Measurements from ENCODE around the gene DMD. TPM values are rescaled to one million over a fixed set of nuclear protein-coding genes. Genes with fewer than 3 reads are reported as not detected.

Gene DMD
- total RNA-seq, 1 donor from 2014 or later, result 22.2 TPM

DNA sequence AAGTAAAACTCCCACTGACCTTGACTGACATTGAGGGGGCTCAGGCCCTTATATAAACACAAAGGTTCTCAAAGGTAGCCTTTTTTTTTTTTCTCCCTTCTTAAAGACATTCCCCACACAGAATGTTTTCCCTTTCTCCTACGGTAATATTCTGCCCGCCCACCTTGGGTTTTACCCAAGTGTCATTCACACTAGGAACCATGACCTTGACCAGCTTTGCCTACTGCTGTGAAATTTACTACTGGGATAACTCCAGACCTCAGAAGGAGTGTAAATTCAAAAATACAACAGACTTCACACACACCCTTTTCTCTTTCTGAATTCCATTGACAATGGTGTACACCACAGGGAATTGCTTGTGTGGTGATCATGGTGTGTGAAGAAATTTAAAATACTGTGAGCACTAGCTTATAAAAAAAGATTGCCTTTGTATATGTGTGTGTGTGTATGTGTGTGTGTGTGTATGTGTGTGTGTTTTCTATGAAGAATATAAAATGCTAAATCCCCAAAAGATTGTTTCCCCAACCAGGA is 1550.0 kb downstream of the DMD start:
- Histone ChIP-seq H3K79me2 (ENCODE audit: insufficient read depth, low read length) (no peaks in the 10 kb centered on the region), H3K27me3 (ENCODE audit: insufficient read depth, low read length) (no peaks in the 10 kb centered on the region), H3K4me2 (ENCODE audit: low read length) (no peak overlapping the region), H3K4me3 (ENCODE audit: insufficient read depth, low read depth, low read length) (no peak overlapping the region), H2AFZ (ENCODE audit: low read depth, low read length) (no peak overlapping the region), H3K27ac (ENCODE audit: low read depth, low read length) (no peak overlapping the region), H3K36me3 (ENCODE audit: insufficient read depth, low read length) (no peaks in the 10 kb centered on the region), H3K4me1 (ENCODE audit: insufficient read depth, low read length) (no peaks in the 10 kb centered on the region), H3K9me3 (ENCODE audit: insufficient read depth, low read depth, low read length) (no peaks in the 10 kb centered on the region), H4K20me1 (ENCODE audit: insufficient read depth, low read length) (no peaks in the 10 kb centered on the region), H3K9ac (ENCODE audit: low read length) (no peak overlapping the region)
- Mint-ChIP-seq H3K27me3 (ENCODE audit: low read depth, unreplicated experiment) (no peaks in the 10 kb centered on the region), H3K27ac (ENCODE audit: unreplicated experiment) (no peak overlapping the region), H3K36me3 (ENCODE audit: low read depth, unreplicated experiment) (no peaks in the 10 kb centered on the region), H3K4me3 (ENCODE audit: unreplicated experiment) (no peak overlapping the region), H3K9me3 (ENCODE audit: unreplicated experiment) (no peaks in the 10 kb centered on the region), H3K4me1 (ENCODE audit: low read depth, unreplicated experiment) (no peaks in the 10 kb centered on the region)
- TF ChIP-seq EZH2 (IDR thresholded peaks at IDR 0.05; ENCODE audit: insufficient read depth, low read length), result no peak
- TF ChIP-seq, protein P1, sequence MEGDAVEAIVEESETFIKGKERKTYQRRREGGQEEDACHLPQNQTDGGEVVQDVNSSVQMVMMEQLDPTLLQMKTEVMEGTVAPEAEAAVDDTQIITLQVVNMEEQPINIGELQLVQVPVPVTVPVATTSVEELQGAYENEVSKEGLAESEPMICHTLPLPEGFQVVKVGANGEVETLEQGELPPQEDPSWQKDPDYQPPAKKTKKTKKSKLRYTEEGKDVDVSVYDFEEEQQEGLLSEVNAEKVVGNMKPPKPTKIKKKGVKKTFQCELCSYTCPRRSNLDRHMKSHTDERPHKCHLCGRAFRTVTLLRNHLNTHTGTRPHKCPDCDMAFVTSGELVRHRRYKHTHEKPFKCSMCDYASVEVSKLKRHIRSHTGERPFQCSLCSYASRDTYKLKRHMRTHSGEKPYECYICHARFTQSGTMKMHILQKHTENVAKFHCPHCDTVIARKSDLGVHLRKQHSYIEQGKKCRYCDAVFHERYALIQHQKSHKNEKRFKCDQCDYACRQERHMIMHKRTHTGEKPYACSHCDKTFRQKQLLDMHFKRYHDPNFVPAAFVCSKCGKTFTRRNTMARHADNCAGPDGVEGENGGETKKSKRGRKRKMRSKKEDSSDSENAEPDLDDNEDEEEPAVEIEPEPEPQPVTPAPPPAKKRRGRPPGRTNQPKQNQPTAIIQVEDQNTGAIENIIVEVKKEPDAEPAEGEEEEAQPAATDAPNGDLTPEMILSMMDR (IDR thresholded peaks at IDR 0.05; ENCODE audit: insufficient read depth, low read depth, low read length), result no peak
- DNase-seq (ENCODE audit: low read depth) (no peak), FAIRE-seq (no peak)

DNA sequence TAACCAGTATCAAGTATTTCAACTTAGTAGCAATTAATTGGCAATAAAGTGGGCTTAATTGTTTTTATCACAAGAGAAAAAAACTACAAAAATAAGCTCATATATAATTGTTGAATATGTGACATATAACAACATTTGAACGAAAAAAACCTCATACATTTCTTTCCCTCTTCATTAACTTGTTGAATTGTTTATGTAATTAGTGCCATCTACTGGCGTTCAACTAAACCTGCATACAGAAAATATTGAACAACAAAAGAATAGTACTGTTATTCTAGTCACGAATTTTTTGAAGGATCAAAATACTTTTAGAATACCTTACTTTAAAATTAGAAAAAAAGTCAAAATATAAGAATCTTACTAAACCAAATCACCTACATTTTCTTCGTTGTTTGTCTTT is 1553.0 kb downstream of the DMD start:
- Mint-ChIP-seq H3K4me1 (ENCODE audit: low read depth, unreplicated experiment) (peaks cover 4% of the 10 kb centered on the region), H3K36me3 (ENCODE audit: low read depth, unreplicated experiment) (no peaks in the 10 kb centered on the region)
- no peak for TF ChIP-seq EZH2 (IDR thresholded peaks at IDR 0.05; ENCODE audit: insufficient read depth, low read length)
- TF ChIP-seq, protein P1 (IDR thresholded peaks at IDR 0.05; ENCODE audit: insufficient read depth, low read depth, low read length), result peak; percentile 36

GRCh38 chrX:31656013-31656412 is 1555.3 kb downstream of the DMD start:
- no peak overlapping the region for H3K27ac ChIP-seq (ENCODE audit: low read depth, low read length)
- H3K4me3 Mint-ChIP-seq (ENCODE audit: unreplicated experiment), result no peak overlapping the region
- FAIRE-seq, result no peak
- peak; percentile 30 for DNase-seq (ENCODE audit: low read depth)
- peak overlapping the region; percentile 7 for H3K27ac Mint-ChIP-seq (ENCODE audit: unreplicated experiment)
- no peaks in the 10 kb centered on the region for H3K79me2 ChIP-seq (ENCODE audit: insufficient read depth, low read length)
- H3K9me3 Mint-ChIP-seq (ENCODE audit: unreplicated experiment), result peaks cover 2% of the 10 kb centered on the region
- no peak overlapping the region for H2AFZ ChIP-seq (ENCODE audit: low read depth, low read length)
- no peak overlapping the region for H3K4me2 ChIP-seq (ENCODE audit: low read length)
- H3K36me3 ChIP-seq (ENCODE audit: insufficient read depth, low read length), result no peaks in the 10 kb centered on the region
- H3K36me3 Mint-ChIP-seq (ENCODE audit: low read depth, unreplicated experiment), result no peaks in the 10 kb centered on the region
- no peaks in the 10 kb centered on the region for H3K9me3 ChIP-seq (ENCODE audit: insufficient read depth, low read depth, low read length)
- H3K4me1 Mint-ChIP-seq (ENCODE audit: low read depth, unreplicated experiment), result peaks cover 4% of the 10 kb centered on the region
- H3K9ac ChIP-seq (ENCODE audit: low read length), result no peak overlapping the region
- H3K27me3 Mint-ChIP-seq (ENCODE audit: low read depth, unreplicated experiment), result no peaks in the 10 kb centered on the region
- TF ChIP-seq EZH2 (IDR thresholded peaks at IDR 0.05; ENCODE audit: insufficient read depth, low read length), result no peak
- no peaks in the 10 kb centered on the region for H3K4me1 ChIP-seq (ENCODE audit: insufficient read depth, low read length)
- H4K20me1 ChIP-seq (ENCODE audit: insufficient read depth, low read length), result no peaks in the 10 kb centered on the region
- H3K4me3 ChIP-seq (ENCODE audit: insufficient read depth, low read depth, low read length), result no peak overlapping the region
- no peaks in the 10 kb centered on the region for H3K27me3 ChIP-seq (ENCODE audit: insufficient read depth, low read length)

More for the DNA sequence above, 1553.0 kb downstream of the DMD start:
- Mint-ChIP-seq H3K27me3 (ENCODE audit: low read depth, unreplicated experiment) (no peaks in the 10 kb centered on the region), H3K4me3 (ENCODE audit: unreplicated experiment) (no peak overlapping the region), H3K9me3 (ENCODE audit: unreplicated experiment) (no peaks in the 10 kb centered on the region), H3K27ac (ENCODE audit: unreplicated experiment) (no peak overlapping the region)
- H3K27me3 ChIP-seq (ENCODE audit: insufficient read depth, low read length), result no peaks in the 10 kb centered on the region
- no peak overlapping the region for H3K9ac ChIP-seq (ENCODE audit: low read length)
- FAIRE-seq (peak; percentile 100), DNase-seq (ENCODE audit: low read depth) (peak; percentile 23)
- no peaks in the 10 kb centered on the region for H3K4me1 ChIP-seq (ENCODE audit: insufficient read depth, low read length)
- no peak overlapping the region for H3K4me2 ChIP-seq (ENCODE audit: low read length)
- H3K36me3 ChIP-seq (ENCODE audit: insufficient read depth, low read length), result no peaks in the 10 kb centered on the region
- H3K9me3 ChIP-seq (ENCODE audit: insufficient read depth, low read depth, low read length), result no peaks in the 10 kb centered on the region
- H2AFZ ChIP-seq (ENCODE audit: low read depth, low read length), result no peak overlapping the region
- no peaks in the 10 kb centered on the region for H4K20me1 ChIP-seq (ENCODE audit: insufficient read depth, low read length)
- H3K27ac ChIP-seq (ENCODE audit: low read depth, low read length), result no peak overlapping the region
- H3K79me2 ChIP-seq (ENCODE audit: insufficient read depth, low read length), result no peaks in the 10 kb centered on the region
- H3K4me3 ChIP-seq (ENCODE audit: insufficient read depth, low read depth, low read length), result no peak overlapping the region

Measured in astrocyte (in vitro differentiated cells and primary cell).